H1 (cell line): ENCODE results near the gene PTRH1. TPM values are rescaled to one million over a fixed set of nuclear protein-coding genes. Genes with fewer than 3 reads are reported as not detected.

ENCODE experiments used
- BACH1 ChIP-seq: IDR thresholded peaks from 2 replicates; pipeline ENCODE4 v1.6.1; 2012; ENCODE audit warnings: low read length, improper control_type of control experiment
- E2F6 ChIP-seq: IDR thresholded peaks from 2 replicates; pipeline ENCODE4 v1.6.1; 2012; ENCODE audit warnings: inconsistent platforms
- NANOG ChIP-seq: IDR thresholded peaks from 2 replicates; pipeline ENCODE4 v1.6.1; 2011; ENCODE audit warnings: low read length, low read depth, mild to moderate bottlenecking, inconsistent platforms; ENCODE audit not compliant: insufficient read depth, poor library complexity, severe bottlenecking
- POLR2AphosphoS5 ChIP-seq: IDR thresholded peaks from 2 replicates; pipeline ENCODE4 v1.6.1; 2011; ENCODE audit warnings: low read depth, low read length
- RNF2 ChIP-seq: fragments of 200-900, 300-1000 bp; sonication (generic); IDR thresholded peaks from 2 replicates; pipeline ENCODE4 v1.7.1; 2016; ENCODE audit warnings: borderline replicate concordance, low read depth, mild to moderate bottlenecking, antibody characterized with exemption, low read length; ENCODE audit not compliant: poor library complexity, severe bottlenecking; ENCODE audit errors: missing control alignments
- SP4 ChIP-seq: IDR thresholded peaks from 2 replicates; pipeline ENCODE4 v1.6.1; 2012; ENCODE audit warnings: low read length, inconsistent platforms
- TBP ChIP-seq: IDR thresholded peaks from 2 replicates; pipeline ENCODE4 v1.6.1; 2011; ENCODE audit warnings: low read depth, low read length, improper control_type of control experiment
- ZNF274 ChIP-seq: IDR thresholded peaks from 2 replicates; pipeline ENCODE4 v1.7.0; 2012; ENCODE audit warnings: low read length, borderline replicate concordance; ENCODE audit errors: extremely low read depth
- polyA plus RNA-seq, 7 experiments: library from polyadenylated mRNA; depleted of rRNA in 3 of 7; stranded (reverse) in 5 of 7; unstranded in 2 of 7; fragments of >200 nt in 5 of 7; fragments of 200-250 nt in 2 of 7; gene quantifications; 1 replicate in 5 of 7; 2 replicates in 1 of 7; 4 replicates in 1 of 7; pipeline versions ENCODE4 v1.2.1 to v1.2.3, GENCODE V29; 2011 to 2013; ENCODE audit warnings: missing spikeins in 2 of 7, mixed read lengths in 2 of 7
- total RNA-seq: library from RNA; stranded (reverse); fragmentation: NEBNext Ultra II Directional; extraction: Animal tissue kit (Norgen Biotek cat#: 25700); gene quantifications from 2 replicates; pipeline ENCODE4 v1.2.1, GENCODE V29; 2021

PTRH1 gene
- total and polyA plus RNA-seq, 2 of the 8 experiments (the other 6 are each of a cell fraction or from before 2014, with no cell fraction given): 11.1 to 19.8 TPM

- TF ChIP-seq RNF2: no peak
- no peak for TF ChIP-seq TBP
- TF ChIP-seq NANOG: no peak
- TF ChIP-seq ZNF274: no peak
- no peak for TF ChIP-seq BACH1
- TF ChIP-seq SP4: 0 out of 2 replicates have a peak, but pooled peaks have one; percentile 30
- no peak for TF ChIP-seq POLR2AphosphoS5
- no peak for TF ChIP-seq E2F6
Measured at GRCh38 chr9:127754099-127755060, 38.9 kb upstream of the PTRH1 start (continued).
